AG04449 (cell line): ENCODE data around the gene DAPK2.

Experiments
- CTCF ChIA-PET: fragments of 350-600 bp; formaldehyde crosslinking; extraction: SDS; loops from one replicate; lab custom pipeline; 2021; ENCODE audit warnings: antibody characterized with exemption; lab: Yijun Ruan, JAX
- POLR2A ChIA-PET: fragments of 400-600, 350-600 bp; formaldehyde crosslinking; extraction: SDS; loops from one replicate; lab custom pipeline; 2020; ENCODE audit warnings: antibody characterized with exemption, inconsistent platforms; lab: Yijun Ruan, JAX
- DNase-seq: peaks from one replicate; pipeline ENCODE4 v3.0.0-alpha.2; 2010; ENCODE audit warnings: low read depth, low spot score
- H3K4me3 ChIP-seq: 2 replicates; pipeline ENCODE4 v1.5.1; 2011; ENCODE audit warnings: low read depth, mild to moderate bottlenecking, control low read depth, low read length
- TF ChIP-seq, protein P1 (sequence below): IDR thresholded peaks from one replicate; pipeline ENCODE4 v1.5.1; 2011; ENCODE audit warnings: mild to moderate bottlenecking, moderate library complexity, low read length, control low read depth, inconsistent platforms; ENCODE audit not compliant: insufficient read depth; ENCODE audit errors: missing control alignments

The DAPK2 gene

GRCh38 chr15:63999177-63999576, 47.1 kb downstream of the DAPK2 start:
- TF ChIP-seq, protein P1, sequence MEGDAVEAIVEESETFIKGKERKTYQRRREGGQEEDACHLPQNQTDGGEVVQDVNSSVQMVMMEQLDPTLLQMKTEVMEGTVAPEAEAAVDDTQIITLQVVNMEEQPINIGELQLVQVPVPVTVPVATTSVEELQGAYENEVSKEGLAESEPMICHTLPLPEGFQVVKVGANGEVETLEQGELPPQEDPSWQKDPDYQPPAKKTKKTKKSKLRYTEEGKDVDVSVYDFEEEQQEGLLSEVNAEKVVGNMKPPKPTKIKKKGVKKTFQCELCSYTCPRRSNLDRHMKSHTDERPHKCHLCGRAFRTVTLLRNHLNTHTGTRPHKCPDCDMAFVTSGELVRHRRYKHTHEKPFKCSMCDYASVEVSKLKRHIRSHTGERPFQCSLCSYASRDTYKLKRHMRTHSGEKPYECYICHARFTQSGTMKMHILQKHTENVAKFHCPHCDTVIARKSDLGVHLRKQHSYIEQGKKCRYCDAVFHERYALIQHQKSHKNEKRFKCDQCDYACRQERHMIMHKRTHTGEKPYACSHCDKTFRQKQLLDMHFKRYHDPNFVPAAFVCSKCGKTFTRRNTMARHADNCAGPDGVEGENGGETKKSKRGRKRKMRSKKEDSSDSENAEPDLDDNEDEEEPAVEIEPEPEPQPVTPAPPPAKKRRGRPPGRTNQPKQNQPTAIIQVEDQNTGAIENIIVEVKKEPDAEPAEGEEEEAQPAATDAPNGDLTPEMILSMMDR: no peak
- no peak for DNase-seq
- ChIA-PET CTCF (interaction anchor here (1.4 kb wide), 2 partner anchors 48 to 54 kb away, joined by 4 to 5 read pairs; no protein-coding TSS in a partner anchor), POLR2A (no interaction called here)
- H3K4me3 ChIP-seq: no peak overlapping the region

- no peak overlapping the region for H3K4me3 ChIP-seq
- DNase-seq: no peak
- ChIA-PET CTCF (interaction anchor here (1.4 kb wide), 2 partner anchors 48 to 53 kb away, joined by 4 to 5 read pairs; no protein-coding TSS in a partner anchor), POLR2A (no interaction called here)
- TF ChIP-seq, protein P1: no peak
These were observed 47.8 kb downstream of the DAPK2 start for GRCh38 chr15:63998489-63998888.

- CTCF ChIA-PET: interaction anchor here (1.4 kb wide), 2 partner anchors 49 to 53 kb away, joined by 4 to 5 read pairs; no protein-coding TSS in a partner anchor
- H3K4me3 ChIP-seq: no peak overlapping the region
- TF ChIP-seq, protein P1: no peak
- no peak for DNase-seq
- POLR2A ChIA-PET: no interaction called here
These were observed 48.4 kb downstream of the DAPK2 start for GRCh38 chr15:63997715-63998442.

DNA sequence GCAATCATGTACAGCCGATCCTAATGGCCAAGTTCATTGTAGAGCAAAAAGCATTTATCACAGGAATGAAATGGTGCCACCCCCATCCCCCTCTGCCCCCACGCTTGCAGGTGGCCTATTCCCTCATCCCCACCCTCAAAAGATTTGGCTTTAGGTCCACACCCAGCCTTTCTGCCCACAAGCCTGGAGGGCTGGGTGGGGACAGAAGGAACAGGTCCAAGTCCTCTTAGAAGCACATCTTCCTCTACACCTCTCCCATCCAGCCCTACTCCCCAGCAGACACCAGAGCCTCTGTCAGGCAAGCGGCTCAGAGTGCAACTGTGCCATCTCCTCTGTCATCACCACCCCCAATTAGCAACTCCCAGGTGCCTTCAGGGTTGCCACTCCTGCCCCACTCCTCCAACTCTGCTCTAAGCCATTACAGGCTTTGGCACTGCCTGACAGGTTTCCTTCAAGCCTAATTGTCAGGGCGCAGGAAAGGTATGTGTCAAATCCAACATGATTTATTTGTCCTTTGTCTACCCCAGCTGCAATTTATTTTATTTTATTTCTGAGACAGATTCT, 49.4 kb downstream of the DAPK2 start:
- POLR2A ChIA-PET: no interaction called here

DNA sequence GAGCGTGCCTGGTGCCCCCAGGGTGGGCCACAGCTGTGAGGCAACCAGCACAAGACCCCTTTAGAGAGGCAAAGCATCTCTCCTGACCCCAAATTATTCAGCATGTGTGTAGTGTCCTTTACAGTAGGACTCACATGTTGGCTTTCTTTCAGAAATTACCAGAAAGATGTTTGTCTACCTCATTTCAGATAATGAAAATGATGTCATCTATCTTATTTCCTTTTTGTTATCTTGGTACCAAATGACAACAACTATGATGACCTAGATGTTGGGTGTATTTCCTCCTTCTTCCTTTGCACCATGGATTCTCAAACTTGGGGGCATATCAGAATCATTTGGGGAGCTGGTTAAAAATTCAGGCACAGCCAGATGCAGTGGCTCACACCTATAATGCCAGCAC, 50.5 kb downstream of the DAPK2 start:
- H3K4me3 ChIP-seq: no peak overlapping the region
- ChIA-PET CTCF (interaction anchor here (1.9 kb wide), 1 partner anchor 51 kb away, joined by 7 read pairs; no protein-coding TSS in a partner anchor), POLR2A (no interaction called here)
- DNase-seq: no peak
- TF ChIP-seq, protein P1: no peak

More for the DNA sequence above, 49.4 kb downstream of the DAPK2 start:
- no peak for DNase-seq
- H3K4me3 ChIP-seq: no peak overlapping the region
- CTCF ChIA-PET: no interaction called here
- TF ChIP-seq, protein P1: no peak

DNA sequence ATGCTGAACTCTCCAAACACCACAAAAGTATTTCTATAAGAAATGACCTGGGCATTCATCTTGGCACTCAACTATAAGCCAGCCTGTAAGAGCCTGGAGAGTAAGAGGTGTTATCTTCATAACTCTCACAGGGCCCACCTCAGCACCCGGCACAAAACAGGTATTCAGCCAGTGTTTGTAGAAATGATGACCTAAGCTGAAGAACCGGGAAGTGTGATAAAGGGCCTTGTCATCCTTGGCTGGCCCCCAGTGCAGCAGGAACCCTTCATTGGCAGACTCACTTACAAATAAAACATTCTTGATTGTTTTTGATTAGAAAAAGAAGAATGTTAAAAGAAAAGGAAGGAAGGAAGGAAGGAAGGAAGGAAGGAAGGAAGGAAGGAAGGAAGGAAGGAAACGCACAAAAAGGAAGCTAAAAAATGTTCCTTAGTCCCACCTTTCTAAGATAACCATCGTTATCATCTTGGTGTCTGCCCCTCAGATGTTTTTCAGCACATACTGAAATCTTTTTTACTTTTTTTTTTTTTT, 52.1 kb downstream of the DAPK2 start:
- H3K4me3 ChIP-seq: no peak overlapping the region
- DNase-seq: no peak
- TF ChIP-seq, protein P1: no peak
- CTCF ChIA-PET: interaction anchor here (1.0 to 1.3 kb wide), 3 partner anchors 11 to 49 kb away, joined by 3 to 7 read pairs (median 3); no protein-coding TSS in a partner anchor
- POLR2A ChIA-PET: no interaction called here
